Keratinocyte (primary cell): Measurements from ENCODE around the gene TGFBRAP1. TPM values are rescaled to one million over a fixed set of nuclear protein-coding genes. Genes with fewer than 3 reads are reported as not detected.

Experiments used
- DNase-seq: peaks from one replicate; pipeline ENCODE4 v3.0.0-alpha.2; 2011; ENCODE audit warnings: low read depth, missing footprints, low spot score
- FAIRE-seq: peaks from 2 replicates; lab custom pipeline; 2011; peaks lifted over from hg19 to GRCh38; lab: Jason Lieb, UNC
- H2AFZ ChIP-seq: 2 replicates; pipeline ENCODE4 v1.6.0; 2012; ENCODE audit warnings: low read length, control low read depth, inconsistent platforms; ENCODE audit not compliant: control insufficient read depth
- H3K27ac ChIP-seq: 2 replicates; pipeline ENCODE4 v1.5.1; 2011; ENCODE audit warnings: low read length; ENCODE audit not compliant: control insufficient read depth, insufficient read depth
- H3K27me3 ChIP-seq: 3 replicates; pipeline ENCODE4 v1.6.0; 2011; ENCODE audit warnings: low read length; ENCODE audit not compliant: control insufficient read depth, insufficient read depth; ENCODE audit errors: extremely low read depth
- H3K36me3 ChIP-seq, 2 experiments: 2 replicates in 1 of 2; 3 replicates in 1 of 2; pipeline ENCODE4 v1.5.1; 2011; ENCODE audit warnings: low read length in 2 of 2, mild to moderate bottlenecking in 1 of 2; ENCODE audit not compliant: control insufficient read depth in 2 of 2, insufficient read depth in 2 of 2; ENCODE audit errors: extremely low read depth in 1 of 2
- H3K4me1 ChIP-seq: 3 replicates; pipeline ENCODE4 v1.5.1; 2011; ENCODE audit warnings: low read length; ENCODE audit not compliant: control insufficient read depth, insufficient read depth; ENCODE audit errors: extremely low read depth
- H3K4me2 ChIP-seq: 3 replicates; pipeline ENCODE4 v1.6.0; 2011; ENCODE audit warnings: low read depth, low read length; ENCODE audit not compliant: control insufficient read depth, insufficient read depth; ENCODE audit errors: extremely low read depth
- H3K4me3 ChIP-seq, 3 experiments: fragments of 200-600 bp in 1 of 3; sonication (generic) in 1 of 3; 2 replicates in 2 of 3; 3 replicates in 1 of 3; pipeline ENCODE4 v1.5.1; 2011 to 2016; ENCODE audit warnings: low read length in 3 of 3, mild to moderate bottlenecking in 3 of 3, control low read depth in 2 of 3, inconsistent platforms in 1 of 3, low read depth in 1 of 3, mixed read lengths in 1 of 3, mixed run types in 1 of 3, moderate library complexity in 1 of 3; ENCODE audit not compliant: control insufficient read depth in 2 of 3, insufficient read depth in 2 of 3; ENCODE audit errors: extremely low read depth in 1 of 3
- H3K79me2 ChIP-seq: 2 replicates; pipeline ENCODE4 v1.6.0; 2012; ENCODE audit warnings: low read length; ENCODE audit not compliant: control insufficient read depth, insufficient read depth
- H3K9ac ChIP-seq: 3 replicates; pipeline ENCODE4 v1.6.0; 2011; ENCODE audit warnings: low read length; ENCODE audit not compliant: control insufficient read depth, insufficient read depth; ENCODE audit errors: extremely low read depth
- H3K9me1 ChIP-seq: 3 replicates; pipeline ENCODE4 v1.6.0; 2011; ENCODE audit warnings: low read length; ENCODE audit not compliant: control insufficient read depth, insufficient read depth; ENCODE audit errors: extremely low read depth
- H3K9me3 ChIP-seq: 2 replicates; pipeline ENCODE4 v1.5.1; 2012; ENCODE audit warnings: low read depth, low read length; ENCODE audit not compliant: control insufficient read depth
- H4K20me1 ChIP-seq: 3 replicates; pipeline ENCODE4 v1.6.0; 2011; ENCODE audit warnings: low read length; ENCODE audit not compliant: control insufficient read depth, insufficient read depth; ENCODE audit errors: extremely low read depth
- EZH2 ChIP-seq: IDR thresholded peaks from one replicate; pipeline ENCODE4 v1.6.1; 2012; ENCODE audit warnings: inconsistent platforms, mild to moderate bottlenecking, low read length, moderate library complexity
- dilution Hi-C: fragments of 300-500 bp; cut with MboI; formaldehyde crosslinking; loops from one replicate; pipeline ENCODE4 v1.7.0; 2020; ENCODE audit warnings: low sequenced_read_pairs; ENCODE audit not compliant: extremely low pct_ligation_motif_present
- polyA plus RNA-seq, 5 experiments: library from polyadenylated mRNA; depleted of rRNA in 3 of 5; stranded (reverse) in 3 of 5; stranded (forward) in 1 of 5; unstranded in 1 of 5; fragments of >200 nt; gene quantifications; 1 replicate in 1 of 5; 2 replicates in 3 of 5; 3 replicates in 1 of 5; pipeline versions ENCODE4 v1.2.1 to v1.2.3, GENCODE V29; 2011 to 2012; ENCODE audit warnings: missing spikeins in 2 of 5, low read depth in 1 of 5, low replicate concordance in 1 of 5
- TF ChIP-seq, protein P1 (sequence below), 3 experiments: IDR thresholded peaks in 1 of 3; conservative IDR thresholded peaks in 1 of 3; optimal IDR thresholded peaks in 1 of 3; 2 replicates in 2 of 3; 3 replicates in 1 of 3; pipeline versions ENCODE3 to v1.5.1; 2011; ENCODE audit warnings: low read length in 3 of 3, mild to moderate bottlenecking in 3 of 3, moderate library complexity in 2 of 3, control low read depth in 1 of 3, inconsistent platforms in 1 of 3; ENCODE audit not compliant: insufficient read depth in 2 of 3; ENCODE audit errors: extremely low read depth in 1 of 3

The TGFBRAP1 gene
- polyA plus RNA-seq, 1 donor (not counting 4 experiments of a cell fraction or from before 2014, with no cell fraction given): 9.3 TPM

GRCh38 chr2:105283532-105283931, 46.0 kb downstream of the TGFBRAP1 start:
- no peaks in the 10 kb centered on the region for H3K79me2 ChIP-seq
- peaks cover 7 to 20% of the 10 kb centered on the region in 2 experiments for H3K36me3 ChIP-seq
- no peaks in the 10 kb centered on the region for H3K9me3 ChIP-seq
- H4K20me1 ChIP-seq: no peaks in the 10 kb centered on the region
- H3K4me3 ChIP-seq: no peak overlapping the region
- DNase-seq: no peak
- no peak for TF ChIP-seq EZH2
- TF ChIP-seq, protein P1, sequence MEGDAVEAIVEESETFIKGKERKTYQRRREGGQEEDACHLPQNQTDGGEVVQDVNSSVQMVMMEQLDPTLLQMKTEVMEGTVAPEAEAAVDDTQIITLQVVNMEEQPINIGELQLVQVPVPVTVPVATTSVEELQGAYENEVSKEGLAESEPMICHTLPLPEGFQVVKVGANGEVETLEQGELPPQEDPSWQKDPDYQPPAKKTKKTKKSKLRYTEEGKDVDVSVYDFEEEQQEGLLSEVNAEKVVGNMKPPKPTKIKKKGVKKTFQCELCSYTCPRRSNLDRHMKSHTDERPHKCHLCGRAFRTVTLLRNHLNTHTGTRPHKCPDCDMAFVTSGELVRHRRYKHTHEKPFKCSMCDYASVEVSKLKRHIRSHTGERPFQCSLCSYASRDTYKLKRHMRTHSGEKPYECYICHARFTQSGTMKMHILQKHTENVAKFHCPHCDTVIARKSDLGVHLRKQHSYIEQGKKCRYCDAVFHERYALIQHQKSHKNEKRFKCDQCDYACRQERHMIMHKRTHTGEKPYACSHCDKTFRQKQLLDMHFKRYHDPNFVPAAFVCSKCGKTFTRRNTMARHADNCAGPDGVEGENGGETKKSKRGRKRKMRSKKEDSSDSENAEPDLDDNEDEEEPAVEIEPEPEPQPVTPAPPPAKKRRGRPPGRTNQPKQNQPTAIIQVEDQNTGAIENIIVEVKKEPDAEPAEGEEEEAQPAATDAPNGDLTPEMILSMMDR (optimal IDR thresholded peaks at IDR 0.05 in 1 of 3, IDR thresholded peaks at IDR 0.05 in 1 of 3, conservative IDR thresholded peaks at IDR 0.05 in 1 of 3; ENCODE audit: extremely low read depth in 1 of 3, insufficient read depth in 2 of 3, low read length in 3 of 3): no peak
- no peaks in the 10 kb centered on the region for H3K9me1 ChIP-seq
- H3K27me3 ChIP-seq: no peaks in the 10 kb centered on the region
- H3K4me2 ChIP-seq: no peak overlapping the region
- H3K27ac ChIP-seq: no peak overlapping the region
- dilution Hi-C loops: no loop called here
- H3K9ac ChIP-seq: no peak overlapping the region
- no peaks in the 10 kb centered on the region for H3K4me1 ChIP-seq
- FAIRE-seq: no peak
- no peak overlapping the region for H2AFZ ChIP-seq

- FAIRE-seq: no peak
Observed at GRCh38 chr2:105280281-105280680, 49.3 kb downstream of the TGFBRAP1 start.

More at GRCh38 chr2:105280281-105280680, 49.3 kb downstream of the TGFBRAP1 start:
- H4K20me1 ChIP-seq: no peaks in the 10 kb centered on the region
- peaks cover 13 to 20% of the 10 kb centered on the region in 2 experiments for H3K36me3 ChIP-seq
- dilution Hi-C loops: no loop called here
- H3K79me2 ChIP-seq: no peaks in the 10 kb centered on the region
- no peaks in the 10 kb centered on the region for H3K9me3 ChIP-seq
- H3K4me1 ChIP-seq: no peaks in the 10 kb centered on the region
- no peak overlapping the region for H3K27ac ChIP-seq
- no peak overlapping the region for H3K9ac ChIP-seq
- H3K9me1 ChIP-seq: no peaks in the 10 kb centered on the region
- H3K27me3 ChIP-seq: no peaks in the 10 kb centered on the region
- no peak overlapping the region for H3K4me3 ChIP-seq
- TF ChIP-seq EZH2: no peak
- TF ChIP-seq, protein P1 (optimal IDR thresholded peaks at IDR 0.05 in 1 of 3, IDR thresholded peaks at IDR 0.05 in 1 of 3, conservative IDR thresholded peaks at IDR 0.05 in 1 of 3; ENCODE audit: extremely low read depth in 1 of 3, insufficient read depth in 2 of 3, low read length in 3 of 3): no peak
- no peak overlapping the region for H2AFZ ChIP-seq
- H3K4me2 ChIP-seq: no peak overlapping the region
- no peak for DNase-seq
